GM12864 (cell line): Measurements from ENCODE around the gene FBXO8.
"Not testable (repeated sequence)": the region's sequence is repeated elsewhere in the genome, so short reads cannot be mapped to it uniquely, and the experiment has no call there.

Experiments
- DNase-seq: peaks from one replicate; pipeline ENCODE4 v3.0.0-alpha.2; 2011; ENCODE audit warnings: low read depth
- H3K4me3 ChIP-seq: 2 replicates; pipeline ENCODE4 v1.5.1; 2011; ENCODE audit warnings: mild to moderate bottlenecking, low read depth, low read length, control low read depth
- TF ChIP-seq, protein P1 (sequence below): IDR thresholded peaks from 2 replicates; pipeline ENCODE4 v1.5.1; 2011; ENCODE audit warnings: low read depth, mild to moderate bottlenecking, moderate library complexity, low read length, control low read depth, inconsistent platforms; ENCODE audit errors: missing control alignments

Gene FBXO8

GRCh38 chr4:174275101-174275500 lies 8.4 kb downstream of the FBXO8 start:
- no peak for DNase-seq
- TF ChIP-seq, protein P1, sequence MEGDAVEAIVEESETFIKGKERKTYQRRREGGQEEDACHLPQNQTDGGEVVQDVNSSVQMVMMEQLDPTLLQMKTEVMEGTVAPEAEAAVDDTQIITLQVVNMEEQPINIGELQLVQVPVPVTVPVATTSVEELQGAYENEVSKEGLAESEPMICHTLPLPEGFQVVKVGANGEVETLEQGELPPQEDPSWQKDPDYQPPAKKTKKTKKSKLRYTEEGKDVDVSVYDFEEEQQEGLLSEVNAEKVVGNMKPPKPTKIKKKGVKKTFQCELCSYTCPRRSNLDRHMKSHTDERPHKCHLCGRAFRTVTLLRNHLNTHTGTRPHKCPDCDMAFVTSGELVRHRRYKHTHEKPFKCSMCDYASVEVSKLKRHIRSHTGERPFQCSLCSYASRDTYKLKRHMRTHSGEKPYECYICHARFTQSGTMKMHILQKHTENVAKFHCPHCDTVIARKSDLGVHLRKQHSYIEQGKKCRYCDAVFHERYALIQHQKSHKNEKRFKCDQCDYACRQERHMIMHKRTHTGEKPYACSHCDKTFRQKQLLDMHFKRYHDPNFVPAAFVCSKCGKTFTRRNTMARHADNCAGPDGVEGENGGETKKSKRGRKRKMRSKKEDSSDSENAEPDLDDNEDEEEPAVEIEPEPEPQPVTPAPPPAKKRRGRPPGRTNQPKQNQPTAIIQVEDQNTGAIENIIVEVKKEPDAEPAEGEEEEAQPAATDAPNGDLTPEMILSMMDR = no peak
- H3K4me3 ChIP-seq = no peak overlapping the region

DNA sequence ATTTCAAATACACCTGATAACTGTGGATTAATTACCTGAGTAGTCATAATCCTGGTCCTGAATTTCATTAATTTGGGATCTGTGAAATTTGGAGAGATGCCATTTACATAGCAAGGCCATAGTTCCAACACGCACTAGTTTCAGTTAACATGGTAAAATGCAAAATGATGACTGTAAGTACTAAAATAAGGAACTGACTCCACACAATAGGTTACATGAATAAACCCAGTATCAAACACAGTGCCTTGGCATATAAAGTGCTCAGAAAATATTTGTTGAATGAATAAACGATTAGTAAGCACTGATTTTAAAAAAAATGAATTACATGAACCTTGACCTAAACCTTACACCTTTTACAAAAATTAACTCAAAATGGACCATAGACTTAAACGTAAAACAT lies 9.0 kb downstream of the FBXO8 start:
- no peak for DNase-seq
- TF ChIP-seq, protein P1 = no peak
- H3K4me3 ChIP-seq = no peak overlapping the region

GRCh38 chr4:174273930-174274329 lies 9.5 kb downstream of the FBXO8 start:
- TF ChIP-seq, protein P1 = no peak
- no peak overlapping the region for H3K4me3 ChIP-seq
- DNase-seq = no peak

DNA sequence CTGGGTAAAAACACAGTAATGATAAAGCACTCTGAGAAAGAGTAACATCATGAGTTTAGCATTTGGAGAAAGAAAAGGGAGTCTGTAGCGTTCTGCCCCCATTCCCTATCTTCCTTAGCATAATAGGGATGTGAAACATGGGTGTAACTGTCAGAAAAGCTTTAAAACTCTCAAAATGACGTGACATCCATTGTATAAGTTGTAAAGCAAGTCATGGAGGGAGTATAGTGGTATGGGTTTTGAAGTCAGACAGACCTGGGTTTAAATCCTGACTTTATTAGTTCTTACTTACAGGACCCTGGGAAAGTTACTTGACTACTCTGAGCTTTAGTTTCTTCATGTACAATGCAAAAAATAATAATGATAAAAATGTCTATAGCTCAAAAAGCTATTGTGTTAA lies 17.1 kb downstream of the FBXO8 start:
- TF ChIP-seq, protein P1 = no peak
- H3K4me3 ChIP-seq = no peak overlapping the region
- DNase-seq = no peak

- no peak for DNase-seq
- H3K4me3 ChIP-seq = no peak overlapping the region
- TF ChIP-seq, protein P1 = no peak
These were observed 17.6 kb downstream of the FBXO8 start for GRCh38 chr4:174265916-174266315.

- no peak for DNase-seq
- no peak overlapping the region for H3K4me3 ChIP-seq
- TF ChIP-seq, protein P1 = no peak
These were observed 20.1 kb downstream of the FBXO8 start for GRCh38 chr4:174263445-174263736.

GRCh38 chr4:174262624-174263444 lies 20.6 kb downstream of the FBXO8 start:
- DNase-seq = no peak
- H3K4me3 ChIP-seq = no peak overlapping the region
- TF ChIP-seq, protein P1 = no peak

DNA sequence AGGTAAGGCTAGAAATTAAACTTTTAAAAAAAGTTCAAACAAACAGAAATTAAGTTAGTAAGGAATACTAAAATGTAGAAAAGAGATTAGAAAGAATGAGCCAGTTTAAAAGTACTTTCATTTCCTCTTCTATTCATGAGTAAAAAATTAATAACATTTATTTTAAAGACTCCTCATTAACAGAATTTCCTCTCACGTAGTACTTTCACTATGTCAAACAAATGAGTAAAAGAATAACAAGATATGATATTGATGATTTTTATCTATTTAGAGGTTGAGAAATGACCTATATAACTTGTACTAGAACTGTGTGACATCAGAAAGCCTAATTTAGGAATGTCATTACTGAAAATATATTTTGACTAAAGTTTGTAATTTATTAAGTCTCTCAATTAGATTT lies 22.0 kb downstream of the FBXO8 start:
- not testable (repeated sequence) for H3K4me3 ChIP-seq, DNase-seq
